T-helper 22 cell (primary cell): ENCODE measurements around the gene EHD1.

Source experiments
- DNase-seq: peaks from one replicate; pipeline ENCODE4 v3.0.0-alpha.2; 2020; ENCODE audit warnings: low read depth

EHD1 gene

GRCh38 chr11:64878494-64879243 is at the start of gene EHD1:
Gene EHD1, minus strand, starts transcription at chr11:64878621. Its CDS starts 157 bp downstream, at chr11:64878464.
- peak; percentile 100 for DNase-seq

- DNase-seq = no peak
Observed at GRCh38 chr11:64926689-64927088, 48.3 kb upstream of the EHD1 start.

- no peak for DNase-seq
Observed at GRCh38 chr11:64925536-64926436, 47.4 kb upstream of the EHD1 start.

GRCh38 chr11:64924910-64925284 is 46.5 kb upstream of the EHD1 start:
- no peak for DNase-seq

GRCh38 chr11:64923944-64924909 is 45.8 kb upstream of the EHD1 start, which contains the start of gene PPP2R5B:
Gene PPP2R5B, plus strand, starts transcription at chr11:64924689. Its CDS starts 1,046 bp downstream, at chr11:64925735.
- DNase-seq = peak; percentile 90

GRCh38 chr11:64923151-64923661 is 44.8 kb upstream of the EHD1 start:
- no peak for DNase-seq

- DNase-seq = no peak
Observed at GRCh38 chr11:64921384-64921783, 43.0 kb upstream of the EHD1 start.

- no peak for DNase-seq
Observed at GRCh38 chr11:64920124-64920523, 41.7 kb upstream of the EHD1 start.

- no peak for DNase-seq
Observed at GRCh38 chr11:64919627-64920026, 41.2 kb upstream of the EHD1 start.

- no peak for DNase-seq
Observed at GRCh38 chr11:64918017-64918416, 39.6 kb upstream of the EHD1 start.

- DNase-seq = no peak
Observed at GRCh38 chr11:64917663-64917995, 39.2 kb upstream of the EHD1 start.

- peak; percentile 97 for DNase-seq
Observed at GRCh38 chr11:64916775-64917662, 38.6 kb upstream of the EHD1 start, which contains the start of gene ATG2A. Gene ATG2A, minus strand, starts transcription at chr11:64917209. Its CDS starts 74 bp downstream, at chr11:64917135.

GRCh38 chr11:64916040-64916774 is 37.8 kb upstream of the EHD1 start:
- DNase-seq = peak; percentile 34

GRCh38 chr11:64915376-64915887 is 37.0 kb upstream of the EHD1 start:
- no peak for DNase-seq

GRCh38 chr11:64914123-64914522 is 35.7 kb upstream of the EHD1 start:
- no peak for DNase-seq

GRCh38 chr11:64913171-64913727 is 34.8 kb upstream of the EHD1 start:
- DNase-seq = no peak

- no peak for DNase-seq
Observed at GRCh38 chr11:64911689-64912088, 33.3 kb upstream of the EHD1 start.

- no peak for DNase-seq
Observed at GRCh38 chr11:64911142-64911541, 32.7 kb upstream of the EHD1 start.

GRCh38 chr11:64910451-64911093 is 32.2 kb upstream of the EHD1 start:
- DNase-seq = no peak
